ENCODE results near the gene KRTAP5-6. TPM values are rescaled to one million over a fixed set of nuclear protein-coding genes. Genes with fewer than 3 reads are reported as not detected.

The KRTAP5-6 gene
- total and polyA plus RNA-seq, 3 experiments from 2014 or later, result not detected

- Mint-ChIP-seq H3K9me3 (peaks cover 0 to 5% (median 0%) of the 10 kb centered on the region in 5 donors), H3K27ac (peak overlapping the region in 1 of 8 donors; percentile 82), H3K4me1 (peaks cover 2 to 18% (median 13%) of the 10 kb centered on the region in 3 donors), H3K27me3 (peaks cover 9 to 12% of the 10 kb centered on the region in 2 donors), H3K4me3 (no peak overlapping the region), H3K36me3 (no peaks in the 10 kb centered on the region)
- no peak overlapping the region for H3K27ac ChIP-seq (ENCODE audit: low read depth, low read length)
- H3K27me3 ChIP-seq (ENCODE audit: insufficient read depth, low read length, poor library complexity, severe bottlenecking), result peaks cover 4% of the 10 kb centered on the region
- no peak for DNase-seq
- ChIA-PET POLR2A (no interaction called here), CTCF (interaction anchor here (0.8 to 4.5 kb wide), 2 partner anchors 15 to 124 kb away, joined by 3 to 29 read pairs; partner anchors contain the start of gene SYT8)
- no peak overlapping the region for H3K4me3 ChIP-seq (ENCODE audit: low read length)
- H3K36me3 ChIP-seq (ENCODE audit: insufficient read depth, low read length), result no peaks in the 10 kb centered on the region
- H3K4me1 ChIP-seq (ENCODE audit: insufficient read depth, low read length), result no peaks in the 10 kb centered on the region
- no peaks in the 10 kb centered on the region for H3K9me3 ChIP-seq (ENCODE audit: low read length)
Measured at GRCh38 chr11:1708716-1709115, 11.7 kb downstream of the KRTAP5-6 start.

GRCh38 chr11:1714908-1715885 is 18.2 kb downstream of the KRTAP5-6 start:
- Histone ChIP-seq H3K4me3 (ENCODE audit: low read length) (no peak overlapping the region), H3K4me1 (ENCODE audit: insufficient read depth, low read length) (no peaks in the 10 kb centered on the region), H3K27me3 (ENCODE audit: insufficient read depth, low read length, poor library complexity, severe bottlenecking) (no peaks in the 10 kb centered on the region), H3K27ac (ENCODE audit: low read depth, low read length) (no peak overlapping the region), H3K36me3 (ENCODE audit: insufficient read depth, low read length) (no peaks in the 10 kb centered on the region), H3K9me3 (ENCODE audit: low read length) (no peaks in the 10 kb centered on the region)
- Mint-ChIP-seq H3K4me1 (no peaks in the 10 kb centered on the region), H3K4me3 (no peak overlapping the region), H3K27me3 (peaks cover 2 to 8% of the 10 kb centered on the region in 2 donors), H3K27ac (peak overlapping the region in 1 of 8 donors; percentile 77), H3K9me3 (peaks cover 0 to 3% (median 0%) of the 10 kb centered on the region in 5 donors), H3K36me3 (no peaks in the 10 kb centered on the region)
- POLR2A ChIA-PET, result no interaction called here
- CTCF ChIA-PET, result no interaction called here
- DNase-seq, result no peak

- Mint-ChIP-seq H3K9me3 (no peaks in the 10 kb centered on the region), H3K4me3 (no peak overlapping the region), H3K27me3 (peaks cover 2 to 12% of the 10 kb centered on the region in 2 donors), H3K4me1 (no peaks in the 10 kb centered on the region), H3K27ac (no peak overlapping the region), H3K36me3 (no peaks in the 10 kb centered on the region)
- Histone ChIP-seq H3K9me3 (ENCODE audit: low read length) (no peaks in the 10 kb centered on the region), H3K4me1 (ENCODE audit: insufficient read depth, low read length) (no peaks in the 10 kb centered on the region), H3K27me3 (ENCODE audit: insufficient read depth, low read length, poor library complexity, severe bottlenecking) (no peaks in the 10 kb centered on the region), H3K27ac (ENCODE audit: low read depth, low read length) (no peak overlapping the region), H3K4me3 (ENCODE audit: low read length) (no peak overlapping the region), H3K36me3 (ENCODE audit: insufficient read depth, low read length) (no peaks in the 10 kb centered on the region)
- ChIA-PET POLR2A (interaction anchor here (0.6 kb wide), 1 partner anchor 9 kb away, joined by 3 read pairs; no protein-coding TSS in a partner anchor), CTCF (no interaction called here)
- no peak for DNase-seq
Measured at GRCh38 chr11:1717745-1718144, 20.8 kb downstream of the KRTAP5-6 start.

- H3K36me3 ChIP-seq (ENCODE audit: insufficient read depth, low read length), result no peaks in the 10 kb centered on the region
- no peaks in the 10 kb centered on the region for H3K9me3 ChIP-seq (ENCODE audit: low read length)
- H3K27ac ChIP-seq (ENCODE audit: low read depth, low read length), result no peak overlapping the region
- peaks cover 0 to 12% of the 10 kb centered on the region in 2 donors for H3K27me3 Mint-ChIP-seq
- DNase-seq, result no peak
- ChIA-PET POLR2A (no interaction called here), CTCF (no interaction called here)
- H3K4me3 ChIP-seq (ENCODE audit: low read length), result no peak overlapping the region
- H3K4me3 Mint-ChIP-seq, result no peak overlapping the region
- H3K27me3 ChIP-seq (ENCODE audit: insufficient read depth, low read length, poor library complexity, severe bottlenecking), result no peaks in the 10 kb centered on the region
- H3K27ac Mint-ChIP-seq, result no peak overlapping the region
- H3K4me1 Mint-ChIP-seq, result no peaks in the 10 kb centered on the region
- no peaks in the 10 kb centered on the region for H3K4me1 ChIP-seq (ENCODE audit: insufficient read depth, low read length)
- H3K9me3 Mint-ChIP-seq, result no peaks in the 10 kb centered on the region
- no peaks in the 10 kb centered on the region for H3K36me3 Mint-ChIP-seq
Measured at GRCh38 chr11:1718326-1718725, 21.3 kb downstream of the KRTAP5-6 start.

- Mint-ChIP-seq H3K36me3 (no peaks in the 10 kb centered on the region), H3K9me3 (no peaks in the 10 kb centered on the region), H3K4me1 (no peaks in the 10 kb centered on the region), H3K27ac (no peak overlapping the region), H3K4me3 (no peak overlapping the region), H3K27me3 (peaks cover 0 to 15% of the 10 kb centered on the region in 2 donors)
- Histone ChIP-seq H3K9me3 (ENCODE audit: low read length) (no peaks in the 10 kb centered on the region), H3K4me3 (ENCODE audit: low read length) (no peak overlapping the region), H3K4me1 (ENCODE audit: insufficient read depth, low read length) (no peaks in the 10 kb centered on the region), H3K27ac (ENCODE audit: low read depth, low read length) (no peak overlapping the region), H3K27me3 (ENCODE audit: insufficient read depth, low read length, poor library complexity, severe bottlenecking) (no peaks in the 10 kb centered on the region), H3K36me3 (ENCODE audit: insufficient read depth, low read length) (no peaks in the 10 kb centered on the region)
- POLR2A ChIA-PET, result no interaction called here
- CTCF ChIA-PET, result no interaction called here
- no peak for DNase-seq
Measured at GRCh38 chr11:1719781-1720180, 22.8 kb downstream of the KRTAP5-6 start.

- Histone ChIP-seq H3K27ac (ENCODE audit: low read depth, low read length) (no peak overlapping the region), H3K27me3 (ENCODE audit: insufficient read depth, low read length, poor library complexity, severe bottlenecking) (no peaks in the 10 kb centered on the region), H3K36me3 (ENCODE audit: insufficient read depth, low read length) (no peaks in the 10 kb centered on the region), H3K9me3 (ENCODE audit: low read length) (no peaks in the 10 kb centered on the region), H3K4me1 (ENCODE audit: insufficient read depth, low read length) (peaks cover 9% of the 10 kb centered on the region), H3K4me3 (ENCODE audit: low read length) (no peak overlapping the region)
- H3K27me3 Mint-ChIP-seq, result peaks cover 12 to 21% of the 10 kb centered on the region in 2 donors
- DNase-seq, result no peak
- H3K4me3 Mint-ChIP-seq, result no peak overlapping the region
- peaks cover 30 to 33% (median 31%) of the 10 kb centered on the region in 3 donors for H3K4me1 Mint-ChIP-seq
- H3K27ac Mint-ChIP-seq, result peak overlapping the region in 3 of 8 donors; percentile 43 to 47 (median 47)
- no peaks in the 10 kb centered on the region for H3K9me3 Mint-ChIP-seq
- POLR2A ChIA-PET, result interaction anchor here (0.9 kb wide), 1 partner anchor 35 kb away, joined by 3 read pairs; no protein-coding TSS in a partner anchor
- CTCF ChIA-PET, result interaction anchor here (0.9 kb wide), 1 partner anchor 31 kb away, joined by 4 read pairs; no protein-coding TSS in a partner anchor
- no peaks in the 10 kb centered on the region for H3K36me3 Mint-ChIP-seq
Measured at GRCh38 chr11:1727096-1727690, 30.2 kb downstream of the KRTAP5-6 start.

- Histone ChIP-seq H3K9me3 (ENCODE audit: low read length) (no peaks in the 10 kb centered on the region), H3K27ac (ENCODE audit: low read depth, low read length) (no peak overlapping the region), H3K4me3 (ENCODE audit: low read length) (no peak overlapping the region), H3K27me3 (ENCODE audit: insufficient read depth, low read length, poor library complexity, severe bottlenecking) (no peaks in the 10 kb centered on the region), H3K4me1 (ENCODE audit: insufficient read depth, low read length) (peaks cover 9% of the 10 kb centered on the region), H3K36me3 (ENCODE audit: insufficient read depth, low read length) (no peaks in the 10 kb centered on the region)
- Mint-ChIP-seq H3K27me3 (peaks cover 12 to 23% of the 10 kb centered on the region in 2 donors), H3K4me1 (peaks cover 31 to 33% (median 31%) of the 10 kb centered on the region in 3 donors), H3K27ac (no peak overlapping the region), H3K9me3 (no peaks in the 10 kb centered on the region), H3K36me3 (no peaks in the 10 kb centered on the region), H3K4me3 (peak overlapping the region in 3 of 7 donors; percentile 22 to 75 (median 24))
- DNase-seq, result no peak
- POLR2A ChIA-PET, result no interaction called here
- CTCF ChIA-PET, result no interaction called here
Measured at GRCh38 chr11:1727861-1728260, 30.9 kb downstream of the KRTAP5-6 start.

- Mint-ChIP-seq H3K9me3 (no peaks in the 10 kb centered on the region), H3K4me3 (peak overlapping the region in 2 of 7 donors; percentile 22 to 24), H3K36me3 (no peaks in the 10 kb centered on the region), H3K27ac (no peak overlapping the region), H3K4me1 (peaks cover 31 to 33% (median 33%) of the 10 kb centered on the region in 3 donors), H3K27me3 (peaks cover 12 to 23% of the 10 kb centered on the region in 2 donors)
- CTCF ChIA-PET, result no interaction called here
- H3K9me3 ChIP-seq (ENCODE audit: low read length), result no peaks in the 10 kb centered on the region
- no peak for DNase-seq
- no peak overlapping the region for H3K27ac ChIP-seq (ENCODE audit: low read depth, low read length)
- no peaks in the 10 kb centered on the region for H3K27me3 ChIP-seq (ENCODE audit: insufficient read depth, low read length, poor library complexity, severe bottlenecking)
- POLR2A ChIA-PET, result no interaction called here
- H3K4me1 ChIP-seq (ENCODE audit: insufficient read depth, low read length), result peaks cover 12% of the 10 kb centered on the region
- H3K36me3 ChIP-seq (ENCODE audit: insufficient read depth, low read length), result no peaks in the 10 kb centered on the region
- H3K4me3 ChIP-seq (ENCODE audit: low read length), result no peak overlapping the region
Measured at GRCh38 chr11:1728301-1728700, 31.3 kb downstream of the KRTAP5-6 start.
